K562 (cell line): ENCODE data around the gene TRAPPC13. TPM values are rescaled to one million over a fixed set of nuclear protein-coding genes. Genes with fewer than 3 reads are reported as not detected.

Source experiments
- BHLHE40 ChIP-seq: IDR thresholded peaks from 2 replicates; pipeline ENCODE4 v1.6.1; 2011; ENCODE audit warnings: low read length, improper control_type of control experiment
- CBFA2T2 ChIP-seq: fragments of 450-650 bp; conservative IDR thresholded peaks from 2 replicates; pipeline ENCODE4 v1.6.1; 2017; ENCODE audit warnings: mild to moderate bottlenecking
- CEBPZ ChIP-seq: fragments of 150-350 bp; IDR thresholded peaks from 2 replicates; pipeline ENCODE4 v1.6.1; 2014; ENCODE audit warnings: low read depth, mild to moderate bottlenecking, low read length, borderline replicate concordance
- FOXK2 ChIP-seq, 2 experiments: fragments of 450-650 bp; IDR thresholded peaks in 1 of 2; conservative IDR thresholded peaks in 1 of 2; 2 replicates each; pipeline ENCODE4 v1.6.1; 2016; ENCODE audit warnings: low read depth in 2 of 2, mild to moderate bottlenecking in 1 of 2
- HMGXB4 ChIP-seq: sonication (generic); formaldehyde crosslinking; IDR thresholded peaks from 2 replicates; pipeline ENCODE4 v1.8.1; 2023; ENCODE audit warnings: mild to moderate bottlenecking, missing genetic modification reagents
- MGA ChIP-seq: fragments of 450-650 bp; IDR thresholded peaks from 2 replicates; pipeline ENCODE4 v1.6.1; 2016; ENCODE audit warnings: mild to moderate bottlenecking, moderate library complexity
- RBBP5 ChIP-seq: fragments of 200-600 bp; sonication (generic); IDR thresholded peaks from 2 replicates; pipeline ENCODE4 v1.6.1; 2012; ENCODE audit warnings: borderline replicate concordance, mild to moderate bottlenecking, low read length, control low read depth, inconsistent platforms; ENCODE audit not compliant: insufficient read depth, poor library complexity, severe bottlenecking
- ZKSCAN1 ChIP-seq: fragments of 150-350 bp; IDR thresholded peaks from 2 replicates; pipeline ENCODE4 v1.6.1; 2016; ENCODE audit warnings: low read depth, low read length
- ZNF197 ChIP-seq: fragments of 200-800 bp; sonication (Bioruptor generic); IDR thresholded peaks from 2 replicates; pipeline ENCODE4 v1.6.1; 2016; ENCODE audit warnings: low read depth, missing genetic modification characterization, missing compliant biosample characterization
- ZNF408 ChIP-seq: fragments of 250-450 bp; sonication (Bioruptor Pico); IDR thresholded peaks from 2 replicates; pipeline ENCODE4 v1.4.0; 2020; ENCODE audit warnings: low read depth, mild to moderate bottlenecking, moderate library complexity
- polyA plus RNA-seq, 8 experiments: library from polyadenylated mRNA; depleted of rRNA in 4 of 8; stranded (reverse) in 5 of 8; unstranded in 3 of 8; fragments of >200 nt; fragmentation: Nextera tagmentation in 2 of 8; fragmentation: Illumina TruSeq in 1 of 8; extraction: Ambion mirVana in 2 of 8; extraction: Trizol in 1 of 8; gene quantifications; 2 replicates each; pipeline versions ENCODE4 v1.2.1 to v1.2.3, GENCODE V29; 2011 to 2014; ENCODE audit warnings: inconsistent platforms in 1 of 8, missing spikeins in 1 of 8
- total RNA-seq, 7 experiments: library from RNA; depleted of rRNA in 6 of 7; stranded (reverse); fragments of >200 nt in 6 of 7; fragmentation: Illumina TruSeq in 2 of 7; extraction: Trizol in 2 of 7; gene quantifications; 2 replicates each; pipeline versions ENCODE4 v1.2.1 to v1.2.3, GENCODE V29; 2011 to 2021; ENCODE audit warnings: low replicate concordance in 1 of 7

TRAPPC13 gene
- total and polyA plus RNA-seq, 9 of the 15 experiments (the other 6 are each of a cell fraction or from before 2014, with no cell fraction given): 16.2 to 43.8 (median 24.0) TPM

- TF ChIP-seq MGA (peak; percentile 51), HMGXB4 (CRISPR knock-in tag) (peak; percentile 29; the same call in 1 of the 2 replicates), FOXK2 (conservative IDR thresholded peaks at IDR 0.05 in 1 of 2, IDR thresholded peaks at IDR 0.05 in 1 of 2; ENCODE audit: low read depth in 2 of 2) (peak; percentile 97 to 99), ZNF408 (CRISPR knock-in tag) (no peak), ZKSCAN1 (no peak), CBFA2T2 (no peak), RBBP5 (peak; percentile 80), ZNF197 (CRISPR knock-in tag) (no peak), BHLHE40 (no peak), CEBPZ (no peak)
Observed at GRCh38 chr5:65624025-65624570, 729 bp upstream of the TRAPPC13 start, which contains the start of gene TRIM23 (continued).
